Measurements from ENCODE around the gene LDLRAP1.

GRCh38 chr1:25526753-25527152 is 16.7 kb upstream of the LDLRAP1 start:
- TF ChIP-seq POLR2A (IDR thresholded peaks at IDR 0.05): no peak
- TF ChIP-seq CTCF (IDR thresholded peaks at IDR 0.05): no peak

All from thyroid gland (tissue), 4 donors.